Right renal pelvis (tissue), 4 donors: Measurements from ENCODE around the gene TELO2. TPM values are rescaled to one million over a fixed set of nuclear protein-coding genes. Genes with fewer than 3 reads are reported as not detected.

Source experiments
- DNase-seq, 4 donors: peaks; one replicate each; pipeline ENCODE4 v3.0.0-alpha.2; 2013; ENCODE audit warnings: low read depth in 4 of 4, low spot score in 3 of 4, missing footprints in 1 of 4
- polyA plus RNA-seq, 4 donors: library from polyadenylated mRNA; unstranded; fragments of 120-200 nt; gene quantifications; one replicate each; pipeline ENCODE4 v1.2.1, GENCODE V29; 2013; ENCODE audit not compliant: insufficient read length in 4 of 4

TELO2 gene
- polyA plus RNA-seq, 4 donors, result 25.9 to 48.7 (median 30.5) TPM

DNA sequence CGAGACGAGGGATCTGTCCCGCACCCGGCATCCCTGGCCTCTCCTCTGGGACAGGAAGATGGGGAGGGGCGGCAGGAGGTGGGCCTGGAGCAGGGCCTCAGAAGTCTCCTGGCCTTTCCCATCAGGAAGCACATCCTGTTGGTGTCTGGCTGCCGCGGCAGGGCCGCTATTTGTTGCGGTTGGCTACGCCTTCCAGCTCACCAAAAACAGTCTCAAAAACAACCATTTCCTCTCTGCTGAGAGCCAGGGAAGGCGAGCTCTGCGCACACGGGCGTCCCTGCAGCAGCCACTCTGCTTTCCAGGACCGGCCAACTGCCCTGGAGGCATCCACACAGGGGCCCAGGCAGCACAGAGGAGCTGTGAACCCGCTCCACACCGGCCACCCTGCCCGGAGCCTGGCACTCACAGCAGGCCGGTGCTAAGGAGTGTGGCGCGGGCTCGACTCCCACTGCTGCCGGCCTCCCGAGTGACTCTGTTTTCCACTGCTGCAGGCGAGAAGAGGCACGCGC is 40.3 kb downstream of the TELO2 start, which contains the start of gene TMEM204:
TSS of gene TMEM204 (plus strand) at position 224 of the 509 bp plus-strand sequence. CDS start 610 bp downstream, outside the sequence.
- no peak for DNase-seq

DNA sequence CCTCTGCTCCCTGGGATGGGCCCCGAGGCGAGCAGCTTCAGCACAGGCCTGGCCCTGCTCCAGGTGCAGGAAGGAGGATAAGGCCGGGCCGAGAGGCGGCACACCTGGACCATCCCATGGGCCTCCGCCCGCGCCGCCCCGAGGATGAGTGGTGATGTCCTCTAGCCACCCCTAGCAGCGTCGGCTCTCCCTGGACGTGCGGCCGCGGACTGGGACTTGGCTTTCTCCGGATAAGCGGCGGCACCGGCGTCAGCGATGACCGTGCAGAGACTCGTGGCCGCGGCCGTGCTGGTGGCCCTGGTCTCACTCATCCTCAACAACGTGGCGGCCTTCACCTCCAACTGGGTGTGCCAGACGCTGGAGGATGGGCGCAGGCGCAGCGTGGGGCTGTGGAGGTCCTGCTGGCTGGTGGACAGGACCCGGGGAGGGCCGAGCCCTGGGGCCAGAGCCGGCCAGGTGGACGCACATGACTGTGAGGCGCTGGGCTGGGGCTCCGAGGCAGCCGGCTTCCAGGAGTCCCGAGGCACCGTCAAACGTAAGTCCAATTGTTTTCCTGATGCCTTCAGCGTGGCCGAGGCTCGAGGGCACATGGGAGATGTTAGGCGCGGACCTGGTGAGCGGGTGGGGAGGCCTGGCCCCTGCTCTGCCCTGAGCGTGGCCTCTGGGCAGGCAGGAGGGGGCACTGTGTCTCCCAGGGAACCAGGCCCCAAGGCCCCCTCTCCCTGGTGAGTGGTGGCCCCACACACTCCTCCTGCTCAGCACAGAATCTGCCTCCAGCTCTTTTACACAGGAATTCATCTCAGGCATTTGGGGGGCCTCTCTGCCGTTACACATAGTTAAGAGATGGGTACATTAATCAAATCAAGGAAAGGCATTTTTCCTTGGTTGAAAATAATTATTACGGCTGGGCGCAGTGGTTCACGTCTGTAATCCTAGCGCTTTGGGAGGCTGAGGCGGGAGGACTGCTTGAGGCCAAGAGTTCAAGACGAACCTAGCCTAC is 41.2 kb downstream of the TELO2 start:
- DNase-seq, result no peak

DNA sequence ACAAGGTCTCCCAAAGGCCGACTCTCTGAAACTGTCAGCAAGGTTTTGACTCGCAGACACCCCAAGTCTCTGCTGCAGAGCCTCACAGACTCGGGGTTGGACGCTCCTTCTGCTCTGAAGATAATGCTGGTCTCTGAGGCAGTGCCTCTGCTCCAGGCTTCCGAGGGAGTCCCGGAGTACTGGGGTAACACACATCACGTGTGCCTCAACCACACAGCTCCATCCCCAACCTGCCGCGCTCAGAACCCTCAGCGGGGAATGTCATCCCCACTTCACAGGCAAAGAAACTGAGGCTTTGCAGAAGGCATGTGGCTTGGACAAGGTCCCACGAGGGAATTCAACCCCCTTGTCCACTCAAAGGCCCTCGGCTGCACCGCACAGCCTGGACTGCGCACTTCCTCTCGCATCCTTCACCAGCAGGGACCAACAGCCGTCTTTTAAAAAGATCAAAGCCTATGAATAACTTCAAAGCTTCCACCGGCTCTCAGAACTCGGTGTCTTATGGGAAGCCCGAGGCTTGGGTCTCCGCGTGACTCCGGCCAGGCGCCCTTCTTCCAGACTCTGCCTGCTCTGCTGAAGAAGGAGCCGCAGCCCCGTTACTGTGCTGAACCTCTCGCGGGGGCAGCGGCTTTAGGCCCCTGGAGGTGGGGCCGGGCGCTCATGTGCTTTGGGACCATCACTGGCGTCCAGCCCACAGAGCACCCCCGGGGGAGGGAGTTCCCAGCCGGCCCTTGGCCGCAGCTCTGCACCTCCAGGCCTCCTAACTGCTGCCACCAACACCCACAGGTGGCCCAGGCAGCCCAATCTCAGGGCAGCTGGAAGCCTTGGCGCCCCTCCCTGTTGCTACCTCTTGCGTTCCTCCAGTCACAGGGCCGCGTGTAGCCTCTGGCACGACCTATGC is 42.5 kb downstream of the TELO2 start:
- DNase-seq, result no peak

DNA sequence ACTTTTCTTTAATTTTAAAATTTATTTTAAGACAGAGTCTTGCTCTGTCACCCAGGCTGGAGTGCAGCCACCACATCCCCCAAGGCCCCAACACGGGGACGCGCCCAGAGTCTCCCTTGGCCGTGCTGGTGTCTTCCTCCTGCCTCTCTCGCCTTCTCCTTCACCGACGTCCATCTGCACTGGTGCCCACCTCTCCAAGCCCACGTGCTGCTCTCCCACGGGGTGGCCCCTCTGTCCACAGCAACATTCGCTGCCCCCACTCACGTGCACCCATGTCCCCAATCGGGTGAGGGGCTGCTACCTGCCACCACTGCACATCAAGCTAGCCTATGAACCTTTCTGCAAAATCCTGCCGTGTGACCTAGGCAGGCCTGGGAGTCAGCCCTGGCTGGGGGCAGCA is 43.4 kb downstream of the TELO2 start:
- no peak for DNase-seq

DNA sequence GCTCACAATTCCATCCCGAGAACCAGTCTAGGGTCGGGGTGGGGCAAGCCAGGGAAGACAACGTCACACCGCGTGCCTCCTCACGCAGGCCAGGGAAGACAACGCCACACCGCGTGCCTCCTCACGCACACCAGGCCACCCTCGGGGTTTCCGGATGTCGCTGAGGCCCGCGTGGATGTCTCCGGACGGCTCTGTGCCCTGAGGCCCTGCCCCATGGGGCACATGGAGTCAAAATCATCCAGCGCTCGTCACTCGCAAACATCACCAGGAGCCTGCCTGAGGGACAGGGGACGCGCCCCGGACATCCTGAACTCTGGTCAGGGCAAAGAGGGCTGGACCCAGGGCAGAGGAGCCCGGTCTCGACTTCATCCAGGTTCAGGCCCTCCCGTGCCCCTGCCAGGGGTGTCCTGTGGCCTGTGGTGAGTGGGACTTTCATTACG is 44.0 kb downstream of the TELO2 start:
- DNase-seq, result no peak

DNA sequence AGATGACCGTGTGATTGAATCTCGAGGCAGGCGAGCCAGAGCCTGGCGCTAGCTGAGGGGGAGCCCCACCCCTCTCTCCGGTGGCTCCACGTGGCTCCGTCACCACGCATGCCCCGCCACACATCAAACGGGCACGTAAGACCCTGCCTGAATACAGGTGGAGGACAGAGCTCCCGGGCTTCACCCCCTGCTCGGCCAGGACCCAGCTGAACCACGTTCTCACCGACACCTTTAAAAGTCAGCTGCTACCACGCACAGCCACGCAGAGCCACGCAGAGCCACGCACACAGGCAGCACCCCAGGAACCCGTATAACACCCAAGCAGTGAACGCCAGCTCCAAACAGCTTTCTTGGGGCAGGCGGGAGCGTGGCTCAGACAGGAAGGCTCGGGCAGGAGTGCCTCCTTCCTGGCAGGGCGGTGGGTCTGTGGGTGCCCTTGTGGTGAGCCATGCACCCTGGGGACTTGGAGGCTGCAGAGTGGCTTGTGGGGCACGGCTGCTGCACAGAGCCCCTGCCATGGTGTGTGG is 44.7 kb downstream of the TELO2 start:
- no peak for DNase-seq

DNA sequence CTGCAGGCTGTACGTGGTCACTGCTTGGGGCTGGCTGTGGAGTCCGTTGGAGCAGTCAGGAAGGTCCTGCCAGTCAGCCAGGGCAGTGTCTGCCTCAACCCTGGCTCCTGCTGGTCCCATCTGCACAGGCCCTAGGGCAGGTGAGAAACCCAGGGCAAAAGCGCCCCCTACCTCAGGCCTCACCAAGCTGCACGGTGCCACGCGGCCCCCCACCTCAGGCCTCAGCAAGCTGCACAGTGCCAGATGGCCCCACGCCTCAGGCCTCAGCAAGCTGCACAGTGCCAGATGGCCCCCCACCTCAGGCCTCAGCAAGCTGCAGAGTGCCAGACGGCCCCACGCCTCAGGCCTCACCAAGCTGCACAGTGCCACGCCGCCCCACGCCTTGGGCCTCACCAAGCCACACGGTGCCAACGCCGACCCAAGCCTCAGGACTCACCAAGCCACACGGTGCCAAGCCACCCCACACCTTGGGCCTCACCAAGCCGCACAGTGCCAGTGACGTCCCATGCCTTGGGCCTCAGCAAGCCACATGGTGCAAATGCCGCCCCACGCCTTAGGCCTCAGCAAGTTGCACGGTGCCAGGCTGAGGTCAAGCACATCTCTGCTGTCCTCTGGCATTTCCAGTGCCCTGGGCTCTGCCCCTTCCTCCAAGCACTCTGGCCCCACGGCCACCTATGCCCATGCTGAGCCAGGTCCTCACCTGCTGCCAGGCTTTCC is 45.8 kb downstream of the TELO2 start:
- no peak for DNase-seq

DNA sequence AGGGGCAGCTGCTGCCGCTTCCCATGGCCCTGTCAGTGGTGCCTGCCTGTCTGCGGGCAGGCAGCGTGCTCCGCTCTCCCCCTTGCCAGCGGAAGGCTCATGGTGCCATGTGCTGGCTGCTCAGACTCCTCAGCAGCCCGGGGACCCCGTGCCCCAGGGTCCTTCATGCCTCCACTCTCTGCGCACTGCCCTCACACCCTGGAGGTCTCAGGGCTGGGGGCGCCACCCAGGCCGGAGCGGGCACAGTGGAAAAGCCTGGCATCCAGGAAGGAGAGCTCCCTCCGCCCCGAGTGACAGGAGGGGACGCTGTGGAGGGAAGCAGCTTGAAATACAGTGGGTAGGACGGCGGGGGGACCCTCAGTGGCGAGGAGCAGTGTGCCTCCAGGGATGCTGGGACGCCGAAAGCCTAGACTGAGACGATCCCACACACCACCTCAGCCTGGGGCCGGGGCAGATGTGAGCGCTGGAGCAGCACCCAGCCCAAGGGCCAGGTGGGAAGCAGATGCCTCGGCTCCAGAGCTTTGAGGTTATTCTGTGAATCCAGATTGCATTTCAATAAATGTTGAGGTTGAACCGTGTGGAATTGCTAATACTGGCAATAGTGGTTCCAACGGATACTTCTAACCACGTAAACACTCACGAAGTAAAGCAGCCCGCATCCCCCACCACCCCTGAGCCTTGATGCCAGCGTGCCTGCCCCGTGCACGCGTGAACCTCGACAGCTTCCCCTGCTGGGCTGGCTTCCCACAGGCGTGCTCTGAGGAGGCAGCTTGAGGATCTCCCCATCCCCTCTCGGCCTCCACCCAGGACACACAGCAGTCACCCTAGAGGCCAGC is 46.8 kb downstream of the TELO2 start:
- DNase-seq, result no peak

DNA sequence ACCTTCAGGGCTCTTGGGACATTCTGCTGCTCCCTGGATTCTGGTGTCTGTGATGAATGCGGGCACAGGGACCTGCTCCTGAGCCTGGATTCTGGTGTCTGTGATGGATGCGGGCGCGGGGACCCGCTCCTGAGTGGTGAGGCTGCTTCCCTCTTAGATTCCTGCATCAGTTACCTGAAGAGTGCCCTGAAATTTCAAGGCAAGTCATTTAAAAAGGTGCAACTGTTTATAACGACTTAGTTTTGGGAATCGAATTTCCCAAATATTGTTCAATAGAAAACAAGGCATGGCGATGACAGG is 47.3 kb downstream of the TELO2 start:
- no peak for DNase-seq

DNA sequence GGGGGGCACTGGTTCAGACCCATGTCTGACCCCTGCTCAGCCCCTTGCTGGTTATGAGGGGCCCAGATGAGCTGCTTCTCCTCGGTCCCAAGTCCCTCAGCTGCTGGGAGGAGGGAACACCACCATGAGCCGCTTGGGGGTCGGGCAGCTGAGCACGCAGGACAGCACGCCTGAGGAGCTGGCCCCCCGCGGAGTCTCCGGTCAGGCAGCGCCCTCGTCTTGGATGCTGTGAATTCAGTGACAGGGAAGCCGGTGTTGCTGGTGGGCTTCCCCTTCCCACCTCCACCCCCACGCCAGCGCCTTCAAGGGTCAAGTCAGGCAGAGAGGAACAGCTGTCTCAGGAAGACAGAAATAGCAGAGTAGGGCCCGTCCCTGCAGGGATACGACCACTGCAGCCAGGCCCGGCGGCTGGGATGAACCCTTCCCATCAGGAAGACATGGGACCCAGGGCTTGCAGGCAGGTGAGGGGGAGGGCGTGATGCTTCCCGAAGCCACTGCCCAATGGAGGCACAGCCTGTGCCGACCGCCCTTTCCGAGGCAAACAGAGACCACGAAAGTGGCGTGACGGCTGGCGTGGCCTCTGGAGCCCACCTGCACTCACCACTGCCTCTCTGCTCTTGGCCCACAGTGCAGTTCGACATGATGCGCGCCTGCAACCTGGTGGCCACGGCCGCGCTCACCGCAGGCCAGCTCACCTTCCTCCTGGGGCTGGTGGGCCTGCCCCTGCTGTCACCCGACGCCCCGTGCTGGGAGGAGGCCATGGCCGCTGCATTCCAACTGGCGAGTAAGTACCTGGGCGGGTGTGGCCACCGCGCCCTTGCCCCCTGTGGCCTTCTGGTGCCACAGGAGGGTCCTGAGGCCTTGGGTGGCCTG is 48.4 kb downstream of the TELO2 start:
- no peak for DNase-seq

DNA sequence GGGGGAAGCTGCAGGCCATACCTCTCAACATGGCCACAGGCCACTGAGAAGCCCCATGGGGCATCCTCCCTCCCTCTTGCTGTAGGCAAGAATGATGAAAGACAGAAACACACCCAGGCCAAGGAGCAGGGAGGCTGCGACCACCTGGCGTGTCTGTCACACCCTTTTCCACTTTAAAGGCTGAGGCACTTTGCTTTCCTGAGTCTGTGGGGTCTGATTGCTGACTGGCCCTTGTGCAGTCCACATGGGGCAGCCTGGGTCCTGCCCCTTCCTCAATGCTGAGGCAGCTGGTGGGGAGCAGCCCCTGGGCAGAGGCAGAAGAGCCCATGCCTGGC is 49.0 kb downstream of the TELO2 start:
- no peak for DNase-seq

DNA sequence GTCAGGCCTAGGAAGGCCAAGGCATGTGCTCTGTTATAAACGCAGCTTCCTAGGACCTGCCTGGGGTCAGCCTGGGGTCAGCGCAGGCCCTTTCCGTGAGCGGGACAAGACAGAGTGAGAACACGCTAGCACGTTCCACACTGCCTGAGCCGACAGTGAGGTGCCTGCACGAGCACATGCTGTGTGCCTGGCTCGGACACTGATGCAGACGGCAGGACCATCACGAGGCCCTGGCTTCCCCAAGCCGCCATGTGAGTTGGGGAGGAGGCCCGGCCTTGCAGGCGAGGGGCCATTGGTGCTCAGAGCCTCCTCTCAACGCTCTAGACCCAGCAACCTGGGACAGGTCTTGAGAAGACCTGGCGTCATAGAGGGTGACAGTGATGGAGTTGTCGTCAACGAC is 49.4 kb downstream of the TELO2 start:
- DNase-seq, result no peak

DNA sequence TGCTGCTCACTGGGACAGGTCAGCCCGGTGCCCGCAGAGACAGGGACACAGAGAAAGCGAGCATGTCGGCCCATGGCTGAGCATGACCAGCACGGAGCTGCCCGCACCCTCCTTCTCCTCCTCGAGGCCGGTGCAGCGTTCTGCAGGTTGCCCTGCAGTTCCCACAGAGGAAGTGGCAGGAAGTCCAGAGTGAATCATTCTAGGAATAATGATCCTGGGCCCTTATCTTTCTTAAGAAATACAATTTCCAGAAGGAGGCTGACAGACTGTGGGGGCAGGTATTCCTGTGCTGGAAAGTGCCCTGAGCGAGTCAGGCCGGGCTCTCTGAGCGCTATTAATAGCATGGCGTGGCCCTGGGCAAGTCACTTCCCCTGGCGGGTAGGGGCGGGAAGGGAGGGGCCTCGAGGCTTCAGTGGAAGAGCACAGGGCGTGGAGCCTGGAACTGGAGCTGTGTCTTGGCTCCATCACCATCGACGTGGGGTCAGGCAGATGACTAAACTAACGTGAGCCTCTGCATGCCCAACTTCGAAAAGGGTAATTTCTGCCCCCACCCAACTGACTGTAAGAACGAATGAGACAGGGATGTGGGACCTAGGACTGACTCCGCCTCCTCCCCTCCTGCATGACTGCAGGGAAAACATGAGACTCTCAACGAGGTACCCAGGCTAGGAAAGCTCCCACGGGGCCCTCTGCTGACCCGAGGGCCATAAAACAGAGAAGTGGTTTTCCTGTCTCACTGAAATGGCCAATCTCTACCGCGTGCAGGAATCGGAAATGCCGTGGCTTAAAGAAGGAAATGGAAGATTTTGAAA is 50.1 kb downstream of the TELO2 start:
- no peak for DNase-seq

DNA sequence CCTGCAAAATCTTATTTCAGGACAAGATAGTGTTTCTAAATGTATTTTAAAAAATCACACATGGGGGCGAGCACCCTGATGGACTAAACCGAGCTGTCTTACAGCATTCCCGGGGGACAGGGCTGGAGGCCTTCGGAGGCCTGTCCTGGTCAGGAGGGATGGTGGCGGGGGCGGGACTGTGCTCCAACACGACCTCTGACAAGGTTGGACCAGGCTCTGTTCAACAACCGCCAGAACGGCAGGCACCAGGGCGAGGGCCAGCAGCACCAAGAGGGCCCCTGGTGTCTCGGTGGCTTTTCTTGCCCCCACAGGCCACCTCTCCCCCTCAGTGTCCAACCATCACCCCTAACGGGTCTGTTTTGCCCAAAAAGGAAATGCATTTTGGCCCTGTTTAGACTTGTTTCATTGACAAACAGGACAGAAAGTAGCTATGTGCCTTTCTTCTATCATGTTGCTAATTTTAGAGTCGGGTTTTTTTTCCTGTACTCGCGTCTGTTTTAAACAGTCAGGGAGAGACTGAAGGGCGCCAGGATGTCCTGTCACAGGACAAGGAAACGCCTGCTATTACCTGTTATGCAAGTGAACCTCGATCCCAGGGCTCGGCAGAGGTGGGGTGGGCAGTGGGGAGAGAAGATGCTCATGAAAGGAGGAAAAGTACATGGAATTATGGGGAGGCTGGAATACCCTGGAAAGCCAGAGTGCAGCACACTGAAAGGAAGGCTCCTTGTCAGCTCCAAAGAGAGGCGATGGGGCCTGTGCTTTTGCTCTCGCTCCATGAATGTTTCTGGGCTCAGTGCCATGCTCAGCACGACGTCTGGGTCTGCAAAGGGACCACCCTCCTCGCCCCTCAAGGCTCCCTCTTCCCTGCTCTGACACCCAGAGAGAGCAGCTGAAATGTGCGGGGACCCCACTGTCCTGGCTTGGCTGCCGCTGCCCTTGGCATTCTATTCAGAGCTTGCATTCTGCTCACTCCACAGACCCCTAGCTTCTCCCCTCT is 52.2 kb downstream of the TELO2 start:
- no peak for DNase-seq

DNA sequence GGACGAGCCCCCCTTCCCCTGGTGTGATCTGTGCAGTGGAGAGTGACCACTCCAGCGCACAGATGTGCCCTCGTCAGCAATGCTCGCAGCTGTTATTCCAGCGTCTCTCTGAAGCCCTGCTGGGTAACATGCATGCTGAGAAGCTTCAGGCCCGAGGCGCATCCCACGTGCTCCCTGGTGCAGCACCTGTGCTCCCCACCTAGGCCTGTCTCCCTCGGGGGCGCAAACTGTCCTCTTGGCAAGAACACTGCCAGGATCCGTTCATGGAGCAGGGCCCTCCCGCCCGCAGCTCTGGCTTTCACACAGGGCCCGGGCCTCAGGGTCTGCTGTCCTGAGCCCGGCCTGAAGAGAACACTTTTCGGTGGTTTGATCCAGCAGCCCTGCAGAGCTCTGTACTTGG is 53.3 kb downstream of the TELO2 start:
- DNase-seq, result no peak

DNA sequence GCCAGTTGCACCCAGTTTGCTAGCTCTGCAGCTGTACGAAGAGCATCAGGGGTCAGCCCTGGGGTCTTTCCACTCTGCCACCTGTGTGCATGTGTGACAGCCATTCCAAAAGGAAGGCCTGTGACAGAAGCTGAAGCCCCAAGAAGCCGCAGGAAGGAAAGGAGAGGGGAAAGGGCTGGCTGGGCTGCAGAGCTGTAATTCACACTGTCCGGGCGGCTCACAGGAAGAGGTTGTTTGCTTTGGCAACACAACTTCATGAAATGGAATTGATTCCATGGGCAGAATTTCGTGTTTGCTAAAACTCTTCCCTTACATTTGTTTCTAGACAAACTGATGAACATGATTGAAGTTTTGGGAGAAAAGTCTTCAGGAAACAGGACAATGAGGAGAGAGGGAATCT is 55.1 kb downstream of the TELO2 start:
- no peak for DNase-seq

DNA sequence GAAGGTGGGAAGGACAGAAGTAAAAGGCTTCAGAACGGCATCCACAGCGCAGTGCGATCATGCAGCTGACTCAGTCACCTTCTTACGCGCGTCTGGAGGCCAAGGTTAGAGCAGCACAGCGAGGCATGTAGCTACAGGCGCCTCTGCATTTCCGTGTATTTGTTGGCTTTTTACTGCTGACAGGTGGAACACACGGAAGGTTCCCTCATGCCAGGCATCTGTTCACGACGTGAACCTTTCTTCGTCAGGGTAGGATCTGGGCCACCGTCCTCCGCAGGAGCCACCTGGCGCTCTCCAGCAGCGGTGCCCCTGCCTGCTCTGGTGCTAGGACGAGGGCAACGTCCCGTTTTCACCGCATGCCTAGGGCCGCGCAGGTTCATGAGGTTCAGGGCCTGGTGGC is 55.6 kb downstream of the TELO2 start:
- no peak for DNase-seq
